Right ventricle myocardium superior (tissue), 1 donor: ENCODE results near the gene AGPAT3. TPM values are rescaled to one million over a fixed set of nuclear protein-coding genes. Genes with fewer than 3 reads are reported as not detected.

Source experiments
- ATAC-seq: fragments of 200-7000 bp; cut with Tn5 transposase; one replicate; pipeline ENCODE4 v1.9.1; 2020; ENCODE audit warnings: mild to moderate bottlenecking; ENCODE audit not compliant: poor library complexity
- DNase-seq: peaks from one replicate; pipeline ENCODE4 v3.0.0-alpha.2; 2020
- intact Hi-C: fragments of 100-400 bp; cut with DNase I; formaldehyde crosslinking; loops from one replicate; pipeline ENCODE4 v1.11.2; 2022
- total RNA-seq: library from RNA; stranded (reverse); fragmentation: NEBNext Ultra II Directional; extraction: Animal tissue kit (Norgen Biotek cat#: 25700); gene quantifications from one replicate; pipeline ENCODE4 v1.2.1, GENCODE V29; 2021
- donor health status: DM: no; HTN: yes; CAD: no; lungs with severe emphysema.

AGPAT3 gene
- total RNA-seq, 1 donor from 2014 or later, result 96.3 TPM

DNA sequence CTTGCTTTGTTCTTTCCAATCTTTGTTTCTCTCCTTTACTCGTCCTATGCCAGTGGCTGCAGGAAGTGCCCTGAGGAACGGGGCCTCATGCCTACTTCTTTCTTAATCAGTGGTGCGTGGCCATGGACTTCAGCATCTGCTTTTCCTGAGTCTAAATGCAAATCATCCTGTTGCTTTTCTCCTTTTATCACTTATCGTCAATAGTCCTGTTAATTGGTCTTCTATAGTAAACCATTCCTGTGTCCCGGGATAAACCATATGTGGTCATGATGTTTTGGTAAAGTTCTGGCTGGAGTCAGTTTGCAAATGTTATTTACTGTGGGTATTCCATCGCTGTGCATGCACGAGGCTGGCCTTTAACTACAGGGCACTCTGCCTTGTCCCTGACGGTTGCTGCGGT lies 47.5 kb downstream of the AGPAT3 start:
- ATAC-seq (no peak), DNase-seq (no peak)
- intact Hi-C loops, result no loop called here

DNA sequence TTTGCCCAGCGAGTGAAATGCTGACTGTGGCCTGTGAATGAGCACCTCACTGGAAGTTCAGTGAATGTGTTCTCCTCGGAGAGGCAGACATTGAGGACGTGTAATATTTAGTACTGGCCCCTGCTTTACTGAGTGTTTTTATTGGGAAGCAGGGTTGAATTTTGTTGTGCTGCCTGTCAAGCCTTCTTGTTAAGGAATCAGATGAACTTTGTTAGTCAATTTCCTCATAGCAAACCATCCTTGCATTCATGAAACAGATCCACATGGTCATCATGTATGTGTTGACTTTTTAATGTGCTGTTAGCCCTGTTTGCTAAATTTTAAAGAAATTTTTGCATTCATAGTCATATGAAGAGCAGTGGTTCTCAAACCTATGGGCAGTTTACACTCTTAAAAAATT lies 47.9 kb downstream of the AGPAT3 start:
- no peak for DNase-seq
- intact Hi-C loops, result no loop called here

DNA sequence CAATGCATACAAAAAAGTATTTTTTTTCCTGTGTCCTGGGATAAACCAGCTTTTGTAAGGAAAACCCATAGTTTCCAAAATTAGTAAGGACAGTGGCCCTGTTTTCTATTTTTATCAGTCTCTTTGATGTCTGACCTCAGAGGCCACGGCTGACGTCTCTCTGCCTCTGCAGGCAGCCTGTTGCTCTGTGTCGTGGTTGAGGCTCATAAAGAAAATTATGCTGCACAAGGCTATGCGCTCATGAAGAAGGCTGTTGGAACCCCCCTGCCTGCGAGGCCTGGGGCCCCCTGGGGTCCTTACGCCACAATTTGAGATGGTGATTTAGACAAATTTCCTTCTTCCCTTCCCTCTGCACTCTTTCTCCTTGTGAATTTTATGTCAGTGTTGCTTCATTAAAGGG lies 48.9 kb downstream of the AGPAT3 start:
- ATAC-seq (peak; percentile 42), DNase-seq (no peak)
- intact Hi-C loops, result no loop called here

More for the DNA sequence above, 47.9 kb downstream of the AGPAT3 start:
- ATAC-seq, result no peak

DNA sequence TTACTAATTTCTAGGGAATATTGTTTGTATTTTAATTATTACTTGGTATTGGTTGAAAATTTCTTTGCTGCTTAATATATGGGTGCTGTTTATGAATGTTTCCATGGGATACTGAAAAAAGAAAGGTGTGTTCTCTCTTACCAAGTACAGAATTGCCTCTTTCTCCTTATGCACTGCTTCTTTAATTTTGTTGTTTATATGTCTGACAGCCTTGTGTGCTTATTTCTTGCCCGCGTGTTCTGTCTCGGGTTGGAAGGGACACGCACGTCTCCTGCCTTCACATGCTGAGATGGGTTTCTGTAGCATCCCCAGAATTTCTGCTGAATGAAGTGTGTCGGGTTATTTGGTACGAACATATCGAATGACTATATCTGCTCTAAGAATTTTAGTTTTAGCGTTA lies 51.1 kb downstream of the AGPAT3 start:
- DNase-seq (no peak), ATAC-seq (no peak)
- intact Hi-C loops, result no loop called here

DNA sequence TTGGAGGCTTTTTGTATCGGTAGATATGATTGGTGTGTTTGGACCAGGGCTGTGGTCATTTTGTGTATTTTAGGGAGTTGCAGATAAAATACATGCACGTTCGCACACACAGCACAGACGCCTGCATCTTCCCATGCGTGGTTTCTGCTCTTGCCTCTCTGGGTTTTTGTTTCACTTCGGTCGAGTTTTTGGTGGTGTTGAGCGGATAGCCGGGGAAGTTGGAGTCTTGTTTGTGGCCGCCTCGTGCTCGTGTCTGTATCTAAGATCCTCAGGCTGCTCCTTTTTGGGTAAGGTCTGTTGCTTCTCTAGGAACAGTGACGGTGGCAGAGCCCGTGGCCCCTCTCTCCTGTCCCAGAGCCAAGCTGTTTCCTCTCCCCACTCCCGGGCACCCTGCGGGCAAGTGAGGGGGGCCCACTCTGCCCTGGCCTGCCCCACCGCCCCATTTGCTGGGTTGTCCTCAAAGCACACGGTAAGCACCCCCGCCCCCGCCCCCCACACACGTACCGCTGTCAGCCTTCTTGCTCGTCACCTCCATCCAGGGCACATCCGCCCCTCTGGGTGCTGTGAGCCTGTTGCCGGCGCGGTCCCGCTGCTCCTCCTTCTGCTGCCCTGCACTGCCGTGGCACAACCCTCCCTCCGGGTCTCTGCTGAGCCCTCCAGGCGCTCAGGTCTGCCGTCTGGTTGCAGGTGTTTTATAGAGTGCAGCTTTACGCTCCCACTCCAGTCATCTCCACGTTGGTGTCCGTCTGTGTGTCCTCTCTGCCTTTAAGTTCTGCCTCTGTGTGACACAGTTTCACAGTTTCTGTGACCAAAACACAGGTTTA lies 51.9 kb downstream of the AGPAT3 start:
- intact Hi-C loops, result no loop called here
- no peak for DNase-seq

DNA sequence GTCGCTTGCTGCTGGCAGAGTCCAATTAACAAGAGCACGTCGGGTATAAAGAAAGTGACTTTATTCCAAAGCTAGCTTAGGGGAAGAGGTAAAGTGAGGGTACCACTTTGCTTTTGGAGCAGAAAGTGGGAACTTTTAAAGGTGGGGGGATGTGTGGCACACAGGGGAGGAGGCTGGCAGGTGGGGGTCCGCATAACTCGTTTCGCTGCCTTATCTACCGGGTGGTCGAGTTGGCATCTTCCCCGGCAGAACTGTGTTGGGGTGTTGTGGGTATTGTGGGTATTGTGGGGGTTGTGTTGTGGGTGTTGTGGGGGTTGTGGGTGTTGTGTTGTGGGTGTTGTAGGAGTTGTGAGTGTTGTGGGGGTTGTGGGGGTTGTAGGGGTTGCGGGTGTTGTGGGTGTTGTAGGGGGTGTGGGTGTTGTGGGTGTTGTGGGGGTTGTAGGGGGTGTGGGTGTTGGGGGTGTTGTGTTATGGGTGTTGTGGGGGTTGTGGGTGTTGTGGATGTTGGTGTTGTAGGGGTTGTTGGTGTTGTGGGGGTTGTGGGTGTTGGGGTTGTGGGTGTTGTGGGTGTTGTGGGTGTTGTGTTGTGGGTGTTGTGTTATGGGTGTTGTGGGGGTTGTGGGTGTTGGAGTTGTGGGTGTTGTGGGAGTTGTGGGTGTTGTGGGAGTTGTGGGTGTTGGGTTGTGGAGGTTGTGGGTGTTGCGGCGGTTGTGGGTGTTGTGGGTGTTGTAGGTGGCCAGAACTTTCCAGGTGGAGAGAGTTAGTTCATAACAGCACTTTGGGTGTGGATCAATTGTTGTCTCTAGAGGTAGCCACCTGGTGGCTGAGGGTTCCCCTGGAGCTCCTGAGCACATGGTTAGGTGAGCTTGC lies 52.7 kb downstream of the AGPAT3 start:
- intact Hi-C loops, result no loop called here
- no peak for ATAC-seq
- no peak for DNase-seq

More for the DNA sequence above, 51.9 kb downstream of the AGPAT3 start:
- peak; percentile 51 for ATAC-seq

DNA sequence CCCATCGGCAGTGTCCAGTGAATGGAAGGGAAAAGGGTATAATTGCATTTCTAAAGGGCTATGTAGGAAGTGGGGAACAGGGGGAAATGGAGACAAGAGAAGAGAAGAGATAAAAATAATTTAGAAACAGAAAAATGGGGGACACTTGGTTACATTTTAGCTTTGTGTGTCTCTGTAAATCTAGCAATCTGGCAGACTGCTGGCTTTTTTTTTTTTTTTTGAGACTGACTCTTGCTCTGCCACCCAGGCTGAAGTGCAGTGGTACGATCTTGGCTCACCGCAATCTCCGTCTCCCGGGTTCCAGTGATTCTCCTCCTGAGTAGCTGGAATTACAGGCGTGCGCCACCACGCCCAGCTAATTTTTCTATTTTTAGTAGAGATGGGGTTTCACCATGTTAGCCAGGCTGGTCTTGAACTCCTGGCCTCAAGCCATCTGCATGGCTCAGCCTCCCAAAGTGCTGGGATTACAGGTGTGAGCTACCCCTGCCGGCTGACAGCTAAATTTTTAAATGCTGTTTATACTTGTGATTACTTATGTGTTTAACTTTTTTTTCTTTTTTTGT lies 53.4 kb downstream of the AGPAT3 start:
- ATAC-seq, result no peak
- intact Hi-C loops, result no loop called here
- peak; percentile 26 for DNase-seq

DNA sequence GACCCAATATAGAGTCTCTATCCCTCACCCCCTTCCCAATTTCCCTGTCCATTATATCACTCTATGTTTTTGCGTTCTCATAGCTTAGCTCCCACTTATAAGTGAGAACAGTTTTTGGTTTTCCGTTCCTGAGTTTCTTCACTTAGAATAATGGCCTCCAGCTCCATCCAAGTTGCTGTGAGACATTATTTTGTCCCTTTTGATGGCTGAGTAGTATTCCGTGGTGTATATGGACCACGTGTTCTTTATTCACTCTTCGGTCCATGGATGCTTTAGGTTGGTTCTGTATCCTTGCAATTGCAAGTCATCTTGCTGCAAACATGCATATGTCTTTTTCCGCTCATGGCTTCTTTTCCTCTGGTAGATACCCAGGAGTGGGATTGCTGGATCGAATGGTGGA lies 54.3 kb downstream of the AGPAT3 start:
- intact Hi-C loops, result no loop called here
- ATAC-seq, result no peak
- no peak for DNase-seq

DNA sequence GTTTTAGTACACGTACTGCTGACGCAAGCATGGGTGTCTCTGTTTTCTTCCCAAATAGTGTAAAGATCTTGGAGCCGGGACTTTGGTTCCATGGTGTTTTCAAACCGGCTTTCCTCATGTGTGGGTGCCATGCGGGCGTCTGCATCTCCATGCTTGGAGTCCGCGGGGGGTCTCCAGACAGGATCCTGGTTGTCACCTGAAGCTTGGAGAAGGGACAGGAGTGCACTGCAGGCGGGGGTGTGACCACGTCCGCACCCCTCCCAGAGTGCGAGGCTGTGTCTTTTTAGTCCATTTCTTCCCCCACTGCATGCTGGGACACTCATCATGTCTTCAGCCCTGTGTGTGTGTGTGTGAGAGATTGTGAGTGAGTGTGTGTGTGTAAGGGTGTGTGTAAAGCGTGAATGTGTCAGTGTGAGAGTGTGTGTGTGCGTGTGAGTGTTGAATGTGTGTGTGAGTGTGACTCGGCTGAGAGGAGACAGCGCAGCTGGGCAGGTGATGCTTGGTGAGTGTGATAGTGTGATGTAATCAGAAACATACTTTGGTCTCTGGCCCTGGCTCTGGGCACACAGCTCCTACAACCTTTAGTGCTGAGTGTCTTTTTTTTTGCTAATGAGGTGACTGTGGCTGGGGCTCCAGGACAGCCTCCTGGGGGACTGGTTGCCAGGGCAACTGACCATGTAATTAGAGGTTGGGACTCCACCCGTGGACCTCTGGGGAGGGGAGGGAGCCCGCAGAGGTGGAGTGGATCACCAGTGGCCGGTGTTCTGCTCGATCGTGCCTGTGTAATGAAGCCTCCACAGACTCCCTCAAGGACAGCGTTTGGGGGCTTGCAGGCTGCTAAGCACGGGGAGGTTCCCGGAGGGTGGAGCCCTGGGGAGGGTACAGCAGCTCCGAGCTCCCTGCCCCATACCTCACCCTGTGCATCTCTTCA lies 55.1 kb downstream of the AGPAT3 start:
- intact Hi-C loops, result loop anchor here (10.0 kb wide), 1 partner anchor 55 kb away; the partner anchor contains the start of gene AGPAT3
- ATAC-seq, result no peak
- DNase-seq, result peak; percentile 29

DNA sequence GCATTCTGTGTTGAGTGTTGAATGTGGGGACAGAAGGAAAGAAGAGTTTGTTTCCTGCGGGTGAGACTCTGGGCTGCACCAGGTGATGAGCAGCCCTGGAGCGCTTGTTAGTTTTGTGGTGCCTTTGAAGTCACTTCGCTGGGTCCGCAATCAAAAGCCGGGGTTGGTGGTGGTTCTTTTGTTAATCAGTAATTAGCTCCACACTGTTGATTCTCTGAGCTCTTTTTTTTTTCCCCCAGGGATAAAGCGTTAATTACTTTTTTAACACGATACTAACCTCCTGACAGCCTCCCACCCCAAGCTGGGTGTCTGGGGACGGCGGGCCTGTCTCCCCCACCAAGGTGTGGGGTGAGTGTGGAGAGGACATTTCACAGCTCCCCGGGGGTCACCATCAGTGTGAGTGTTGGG lies 56.6 kb downstream of the AGPAT3 start:
- intact Hi-C loops, result loop anchor here (10.0 kb wide), 1 partner anchor 57 kb away; the partner anchor contains the start of gene AGPAT3
- ATAC-seq, result no peak
- DNase-seq, result no peak

DNA sequence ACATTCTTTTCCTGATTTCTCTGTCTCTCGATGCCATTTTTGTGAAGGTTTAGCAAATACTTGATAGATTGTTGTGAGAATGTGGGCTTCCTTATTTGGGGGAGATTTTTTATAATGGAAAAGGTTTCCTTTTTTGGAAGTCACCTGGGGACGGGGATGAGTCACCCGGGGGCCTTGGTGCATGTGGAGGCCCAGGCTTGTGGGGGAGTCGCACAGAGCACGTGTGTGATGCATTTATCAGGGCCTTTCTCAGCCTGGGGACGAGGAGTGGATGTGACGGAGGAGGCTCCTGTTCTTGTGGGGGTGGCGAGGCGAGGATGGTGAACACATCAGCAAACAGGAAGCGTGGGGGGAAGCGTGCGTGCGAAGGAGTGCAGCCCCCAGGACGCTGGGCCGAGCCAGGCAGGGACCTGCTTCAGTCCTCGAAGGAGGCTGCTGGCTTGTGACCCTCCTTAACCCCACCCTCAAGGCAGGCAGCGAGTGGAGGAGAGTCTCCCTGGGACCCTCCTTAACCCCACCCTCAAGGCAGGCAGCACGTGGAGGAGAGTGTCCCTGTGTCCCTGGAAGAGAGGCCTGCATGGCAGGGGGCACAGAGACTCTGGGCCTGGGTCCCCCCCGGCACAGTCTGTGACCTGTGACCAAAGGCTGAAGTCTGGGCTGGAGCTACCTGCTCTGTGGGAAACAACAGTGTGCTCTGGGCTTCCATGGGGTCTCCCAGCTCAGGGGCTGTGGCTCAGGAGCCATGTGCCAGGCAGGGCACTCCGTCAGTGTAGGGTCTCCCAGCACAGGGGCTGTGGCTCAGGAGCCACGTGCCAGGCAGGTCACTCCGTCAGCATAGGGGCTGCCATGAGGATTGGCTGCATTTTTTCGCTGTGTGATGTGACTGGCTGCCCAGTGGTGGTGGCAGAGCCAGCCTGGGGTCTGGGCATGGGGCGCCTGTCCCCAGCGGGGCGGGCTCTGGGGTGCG lies 57.2 kb downstream of the AGPAT3 start:
- intact Hi-C loops, result loop anchor here (10.0 kb wide), 1 partner anchor 57 kb away; the partner anchor contains the start of gene AGPAT3
- ATAC-seq (no peak), DNase-seq (no peak)

DNA sequence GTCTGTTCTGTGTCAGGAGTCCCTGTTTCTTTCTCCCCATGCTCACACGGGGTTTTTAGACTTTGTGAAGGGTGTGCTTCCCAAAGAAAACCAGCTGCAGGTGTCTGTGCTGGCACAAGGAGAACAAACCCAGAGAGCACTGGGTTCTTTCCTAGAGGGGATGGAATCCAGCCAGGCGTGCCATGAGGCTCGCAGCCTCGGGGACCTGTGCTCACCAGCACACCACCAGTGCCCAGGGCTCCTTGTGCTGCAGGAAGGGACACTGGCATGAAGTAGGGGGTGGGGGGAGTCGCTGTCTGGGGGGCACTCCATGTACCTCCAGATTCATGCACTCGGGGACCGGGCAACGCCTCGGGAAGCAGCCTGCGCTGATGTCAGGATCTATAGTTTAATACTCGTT lies 57.9 kb downstream of the AGPAT3 start:
- intact Hi-C loops, result loop anchor here (10.0 kb wide), 1 partner anchor 58 kb away; the partner anchor contains the start of gene AGPAT3
- ATAC-seq (peak; percentile 52), DNase-seq (no peak)

DNA sequence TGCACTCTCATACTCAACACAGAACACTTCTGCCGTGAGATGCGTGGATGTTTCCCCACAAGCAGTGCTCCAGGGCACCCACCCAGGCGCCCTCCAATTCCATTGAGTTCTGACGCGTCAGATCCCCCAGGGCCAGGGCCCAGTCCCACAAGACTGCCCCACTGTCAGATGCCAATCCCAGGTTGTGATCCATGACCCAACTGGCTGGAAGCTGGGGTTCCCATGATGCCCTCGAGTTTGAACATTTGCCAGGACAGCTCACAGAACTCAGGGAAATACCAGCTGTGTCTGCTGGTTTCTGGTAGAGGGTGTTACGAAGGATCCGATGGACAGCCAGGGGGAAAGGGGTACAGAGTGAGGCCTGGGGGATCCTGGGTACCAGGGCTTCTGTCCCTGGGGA lies 58.4 kb downstream of the AGPAT3 start:
- DNase-seq (no peak), ATAC-seq (peak; percentile 17)
- intact Hi-C loops, result loop anchor here (10.0 kb wide), 1 partner anchor 59 kb away; the partner anchor contains the start of gene AGPAT3

DNA sequence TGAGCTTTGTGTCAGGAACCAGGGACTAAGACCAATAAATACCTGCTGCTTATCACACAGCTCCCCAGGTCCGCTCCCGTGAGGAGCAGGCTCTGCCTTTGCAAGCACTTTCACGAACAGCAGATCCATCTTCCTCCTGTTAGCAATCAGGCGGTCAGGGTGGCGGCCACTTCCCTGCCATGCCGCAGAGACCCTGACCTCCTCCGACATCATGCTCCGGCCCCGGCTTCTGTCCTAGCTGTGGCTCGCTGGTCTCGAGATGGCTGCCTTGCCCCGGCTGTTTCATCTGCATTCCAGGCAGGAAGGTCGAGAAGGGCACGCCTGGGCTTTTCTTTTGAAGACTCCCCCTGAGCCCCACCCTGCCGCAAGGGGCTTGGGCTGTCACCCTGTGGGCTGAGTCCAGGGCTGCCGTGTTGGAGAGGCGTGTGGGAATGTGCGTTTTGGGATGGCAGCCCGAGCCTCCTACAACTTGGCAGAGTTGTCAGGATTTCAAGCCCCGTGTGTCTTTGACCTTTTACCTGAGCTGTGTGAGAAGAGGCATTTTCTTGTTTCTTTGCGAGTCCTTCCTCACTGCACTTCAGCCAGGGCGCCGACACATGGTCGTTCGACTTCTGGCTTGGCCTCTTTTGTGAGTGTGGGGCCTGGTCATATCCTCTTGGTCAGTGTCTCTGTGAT lies 59.5 kb downstream of the AGPAT3 start:
- peak; percentile 1 for ATAC-seq
- DNase-seq, result no peak
- intact Hi-C loops, result loop anchor here (10.0 kb wide), 1 partner anchor 60 kb away; the partner anchor contains the start of gene AGPAT3

DNA sequence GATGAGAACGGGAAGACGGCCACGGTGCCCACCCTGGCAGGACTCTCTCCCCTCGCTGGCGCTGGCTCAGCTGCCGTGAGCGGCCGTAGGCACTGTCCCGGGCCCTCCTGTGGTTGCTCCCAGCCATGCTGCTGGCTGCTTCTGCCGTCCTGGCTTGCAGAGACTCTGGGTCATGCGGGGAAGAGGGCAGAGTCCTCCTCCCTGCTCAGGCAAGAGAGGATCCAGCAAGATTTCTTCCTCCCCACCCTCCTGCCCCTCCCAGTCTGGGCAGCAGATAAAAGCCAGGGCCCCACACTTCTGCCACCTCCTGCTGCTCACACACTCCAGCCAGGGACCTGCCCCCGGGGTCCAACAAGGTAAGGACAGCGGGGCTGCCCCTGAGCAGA lies 60.1 kb downstream of the AGPAT3 start:
- intact Hi-C loops, result loop anchor here (10.0 kb wide), 1 partner anchor 60 kb away; the partner anchor contains the start of gene AGPAT3
- ATAC-seq (peak; percentile 38), DNase-seq (no peak)

DNA sequence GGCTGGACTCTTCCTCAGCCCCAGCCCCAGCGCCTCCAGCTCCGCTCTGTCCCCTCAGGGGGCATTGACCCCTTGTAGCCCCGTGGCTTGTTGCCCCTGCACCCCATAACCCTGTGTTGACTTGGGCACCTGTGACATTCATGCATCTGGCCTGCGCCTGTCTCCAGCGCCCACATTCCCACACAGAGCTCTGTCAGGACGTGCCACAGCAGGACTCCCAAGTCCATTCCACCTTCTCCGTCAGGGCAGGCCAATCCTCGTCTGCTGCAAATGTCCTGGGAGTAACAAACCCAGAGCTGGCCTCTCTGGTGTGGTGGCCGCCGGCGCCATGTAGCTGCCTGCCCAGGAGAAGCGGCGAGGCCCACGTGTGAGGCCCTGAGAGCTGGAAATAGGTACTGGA lies 60.6 kb downstream of the AGPAT3 start:
- intact Hi-C loops, result loop anchor here (10.0 kb wide), 1 partner anchor 61 kb away; the partner anchor contains the start of gene AGPAT3
- DNase-seq (no peak), ATAC-seq (no peak)
